Dendritic cell treated with granulocyte-macrophage colony-stimulating factor and Interleukin-4, amounts not matched to agents 40 ng/mL and 50 ng/mL, for 4 days (primary cell): ENCODE data around the gene WFDC1.
A peak's percentile ranks its signal among the peaks of the same experiment; 100 is the strongest.

Experiments used
- H3K27ac Mint-ChIP-seq: one replicate; pipeline ENCODE4 v1.8.0; 2022; ENCODE audit warnings: mild to moderate bottlenecking, mixed read lengths
- H3K27me3 Mint-ChIP-seq: one replicate; pipeline ENCODE4 v1.8.0; 2022; ENCODE audit warnings: mild to moderate bottlenecking, mixed read lengths
- H3K36me3 Mint-ChIP-seq: one replicate; pipeline ENCODE4 v1.8.0; 2022; ENCODE audit warnings: low read depth, mixed read lengths
- H3K4me1 Mint-ChIP-seq: one replicate; pipeline ENCODE4 v1.8.0; 2022; ENCODE audit warnings: low read depth, mixed read lengths
- H3K4me3 Mint-ChIP-seq: one replicate; pipeline ENCODE4 v1.8.0; 2022; ENCODE audit warnings: mild to moderate bottlenecking, moderate library complexity, mixed read lengths
- H3K9me3 Mint-ChIP-seq: one replicate; pipeline ENCODE4 v1.8.0; 2022; ENCODE audit warnings: mixed read lengths
- intact Hi-C: fragments of 100-400 bp; cut with micrococcal nuclease; formaldehyde crosslinking; loops from one replicate; pipeline ENCODE4 v1.15.0; 2022

The WFDC1 gene, protein sequence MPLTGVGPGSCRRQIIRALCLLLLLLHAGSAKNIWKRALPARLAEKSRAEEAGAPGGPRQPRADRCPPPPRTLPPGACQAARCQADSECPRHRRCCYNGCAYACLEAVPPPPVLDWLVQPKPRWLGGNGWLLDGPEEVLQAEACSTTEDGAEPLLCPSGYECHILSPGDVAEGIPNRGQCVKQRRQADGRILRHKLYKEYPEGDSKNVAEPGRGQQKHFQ

DNA sequence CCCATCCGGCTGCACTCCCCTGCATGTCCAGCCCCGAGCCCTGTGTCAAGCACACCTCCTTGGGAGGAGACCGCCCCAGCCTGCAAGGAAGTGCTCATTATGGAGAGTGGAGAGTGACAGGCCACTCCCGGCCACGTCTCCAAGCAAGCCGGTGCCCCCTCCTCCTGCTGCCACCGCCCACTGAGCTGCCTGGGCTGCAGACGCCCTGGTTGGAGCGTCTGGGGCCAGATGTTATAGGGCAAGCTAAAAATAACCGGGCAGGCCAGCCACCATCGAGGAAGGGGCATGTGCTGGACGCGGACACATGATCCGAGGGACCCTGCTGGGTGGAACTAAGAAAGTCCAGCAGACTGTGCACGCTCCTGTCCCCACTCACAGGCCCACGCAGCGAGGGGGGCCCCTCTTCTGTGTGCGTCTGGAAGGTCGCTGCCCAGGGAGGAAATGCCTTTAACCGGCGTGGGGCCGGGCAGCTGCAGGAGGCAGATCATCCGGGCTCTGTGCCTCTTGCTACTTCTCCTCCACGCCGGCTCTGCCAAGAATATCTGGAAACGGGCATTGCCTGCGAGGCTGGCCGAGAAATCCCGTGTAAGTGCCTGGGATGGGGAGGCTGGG, at the start of gene WFDC1:
Gene WFDC1, plus strand, starts transcription at position 348 of the 612 bp plus-strand sequence. Its CDS starts 94 bp downstream, at position 442.
- peaks cover 32% of the 10 kb centered on the region for H3K4me1 Mint-ChIP-seq
- intact Hi-C loops: no loop called here
- no peaks in the 10 kb centered on the region for H3K9me3 Mint-ChIP-seq
- peak within 1 kb of the TSS; percentile 58 for H3K4me3 Mint-ChIP-seq
- H3K27me3 Mint-ChIP-seq: peaks cover 30% of the 10 kb centered on the region
- H3K27ac Mint-ChIP-seq: no peak within 1 kb of the TSS
- no peaks in the 10 kb centered on the region for H3K36me3 Mint-ChIP-seq

- no peaks in the 10 kb centered on the region for H3K36me3 Mint-ChIP-seq
- no peak overlapping the region for H3K4me3 Mint-ChIP-seq
- intact Hi-C loops: no loop called here
- H3K4me1 Mint-ChIP-seq: no peaks in the 10 kb centered on the region
- H3K27ac Mint-ChIP-seq: no peak overlapping the region
- no peaks in the 10 kb centered on the region for H3K9me3 Mint-ChIP-seq
- peaks cover 19% of the 10 kb centered on the region for H3K27me3 Mint-ChIP-seq
Observed at GRCh38 chr16:84245956-84246678, 48.6 kb upstream of the WFDC1 start.

DNA sequence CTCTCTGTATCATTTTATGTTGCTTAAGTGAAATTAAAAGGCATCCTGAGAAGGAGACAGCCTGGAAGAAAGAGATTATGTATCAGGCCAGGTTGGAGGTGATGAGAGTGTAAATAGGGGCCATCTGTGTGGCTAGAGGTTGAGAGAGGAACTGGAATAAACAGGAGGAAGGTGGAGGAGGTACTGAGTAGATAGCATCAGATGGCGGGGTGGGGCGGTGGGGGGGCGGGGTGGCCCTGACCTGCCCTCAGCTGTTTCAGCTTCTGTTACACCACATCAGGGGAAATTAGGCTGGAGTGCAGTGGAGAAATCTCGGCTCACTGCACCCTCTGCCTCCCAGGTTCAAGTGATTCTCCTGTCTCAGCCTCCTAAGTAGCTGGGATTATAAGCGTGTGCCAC, 48.0 kb upstream of the WFDC1 start:
- intact Hi-C loops: no loop called here
- Mint-ChIP-seq H3K4me1 (no peaks in the 10 kb centered on the region), H3K27me3 (peaks cover 18% of the 10 kb centered on the region)

GRCh38 chr16:84247331-84247730, 47.3 kb upstream of the WFDC1 start:
- Mint-ChIP-seq H3K4me3 (no peak overlapping the region), H3K9me3 (no peaks in the 10 kb centered on the region), H3K4me1 (no peaks in the 10 kb centered on the region), H3K27ac (no peak overlapping the region), H3K36me3 (no peaks in the 10 kb centered on the region), H3K27me3 (peaks cover 23% of the 10 kb centered on the region)
- intact Hi-C loops: no loop called here

More for the DNA sequence above, 48.0 kb upstream of the WFDC1 start:
- H3K36me3 Mint-ChIP-seq: no peaks in the 10 kb centered on the region
- no peak overlapping the region for H3K4me3 Mint-ChIP-seq
- no peaks in the 10 kb centered on the region for H3K9me3 Mint-ChIP-seq
- no peak overlapping the region for H3K27ac Mint-ChIP-seq

GRCh38 chr16:84247844-84248243, 46.8 kb upstream of the WFDC1 start:
- H3K27ac Mint-ChIP-seq: no peak overlapping the region
- no peaks in the 10 kb centered on the region for H3K9me3 Mint-ChIP-seq
- H3K36me3 Mint-ChIP-seq: no peaks in the 10 kb centered on the region
- H3K27me3 Mint-ChIP-seq: peaks cover 24% of the 10 kb centered on the region
- H3K4me1 Mint-ChIP-seq: no peaks in the 10 kb centered on the region
- intact Hi-C loops: no loop called here
- H3K4me3 Mint-ChIP-seq: no peak overlapping the region

DNA sequence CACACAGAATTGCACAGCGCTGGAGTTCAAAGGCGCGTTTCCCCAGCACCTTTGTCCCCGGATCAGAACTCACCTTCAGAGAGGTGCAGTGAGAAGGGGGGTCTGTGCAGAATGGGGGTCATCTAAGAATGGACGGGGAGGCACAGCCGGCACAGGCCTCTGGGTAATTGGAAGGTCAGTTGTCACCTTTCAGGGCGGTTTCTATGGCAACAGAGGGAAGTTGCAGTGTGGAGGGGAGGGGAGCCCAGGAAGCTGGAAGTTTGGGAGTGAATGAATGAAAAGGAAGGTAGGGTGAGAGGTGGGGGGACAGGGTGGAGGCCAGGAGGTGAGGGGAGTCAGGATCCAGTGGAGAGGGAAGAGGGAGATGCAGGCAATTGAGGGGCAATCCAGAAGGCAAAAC, 42.5 kb upstream of the WFDC1 start:
- no peak overlapping the region for H3K4me3 Mint-ChIP-seq
- no peak overlapping the region for H3K27ac Mint-ChIP-seq
- no peaks in the 10 kb centered on the region for H3K9me3 Mint-ChIP-seq
- intact Hi-C loops: no loop called here
- H3K27me3 Mint-ChIP-seq: peaks cover 32% of the 10 kb centered on the region
- no peaks in the 10 kb centered on the region for H3K36me3 Mint-ChIP-seq
- H3K4me1 Mint-ChIP-seq: no peaks in the 10 kb centered on the region

- intact Hi-C loops: no loop called here
- H3K4me1 Mint-ChIP-seq: no peaks in the 10 kb centered on the region
- no peak overlapping the region for H3K4me3 Mint-ChIP-seq
- peaks cover 36% of the 10 kb centered on the region for H3K27me3 Mint-ChIP-seq
- H3K36me3 Mint-ChIP-seq: no peaks in the 10 kb centered on the region
- H3K27ac Mint-ChIP-seq: no peak overlapping the region
- no peaks in the 10 kb centered on the region for H3K9me3 Mint-ChIP-seq
Observed at GRCh38 chr16:84253173-84253572, 41.5 kb upstream of the WFDC1 start.

DNA sequence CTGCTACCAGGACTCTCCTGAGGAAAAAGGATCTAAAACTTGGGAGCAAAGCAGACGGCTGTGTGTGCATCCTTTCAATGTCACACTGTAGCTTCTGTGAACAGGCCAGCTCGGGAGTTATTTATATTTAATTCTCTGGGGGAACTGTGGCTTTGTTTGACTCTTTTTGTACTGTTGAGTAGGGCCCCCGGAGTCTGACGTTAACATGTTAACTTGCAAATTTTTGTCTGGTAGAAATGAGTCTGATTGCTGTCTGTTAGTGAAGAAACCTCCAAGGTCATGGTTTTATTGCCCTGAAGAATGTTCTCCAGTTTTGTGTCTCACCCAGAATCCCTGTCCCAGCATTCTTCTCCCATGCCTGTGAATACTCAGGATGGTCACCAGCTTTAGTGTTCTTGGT, 40.6 kb upstream of the WFDC1 start:
- Mint-ChIP-seq H3K4me3 (no peak overlapping the region), H3K27me3 (peaks cover 40% of the 10 kb centered on the region), H3K27ac (no peak overlapping the region), H3K4me1 (no peaks in the 10 kb centered on the region), H3K36me3 (no peaks in the 10 kb centered on the region), H3K9me3 (no peaks in the 10 kb centered on the region)
- intact Hi-C loops: no loop called here

- Mint-ChIP-seq H3K9me3 (no peaks in the 10 kb centered on the region), H3K27ac (no peak overlapping the region), H3K27me3 (peaks cover 35% of the 10 kb centered on the region), H3K4me3 (no peak overlapping the region), H3K36me3 (no peaks in the 10 kb centered on the region), H3K4me1 (no peaks in the 10 kb centered on the region)
- intact Hi-C loops: no loop called here
Observed at GRCh38 chr16:84255050-84255810, 39.4 kb upstream of the WFDC1 start.

DNA sequence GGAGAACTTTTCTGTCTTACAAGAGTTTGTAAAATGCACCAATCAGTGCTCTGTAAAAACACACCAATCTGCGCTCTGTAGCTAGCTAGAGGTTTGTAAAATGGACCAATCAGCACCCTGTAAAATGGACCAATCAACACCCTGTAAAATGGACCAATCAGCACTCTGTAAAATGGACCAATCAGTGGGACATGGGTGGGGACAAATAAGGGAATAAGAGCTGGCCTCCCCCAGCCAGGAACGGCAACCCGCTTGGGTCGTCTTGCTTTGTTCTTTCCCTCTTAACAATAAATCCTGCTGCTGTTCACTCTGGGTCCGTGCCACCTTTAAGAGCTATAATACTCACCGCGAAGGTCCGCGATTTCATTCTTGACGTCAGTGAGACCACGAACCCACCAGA, 36.4 kb upstream of the WFDC1 start:
- H3K27ac Mint-ChIP-seq: no peak overlapping the region

DNA sequence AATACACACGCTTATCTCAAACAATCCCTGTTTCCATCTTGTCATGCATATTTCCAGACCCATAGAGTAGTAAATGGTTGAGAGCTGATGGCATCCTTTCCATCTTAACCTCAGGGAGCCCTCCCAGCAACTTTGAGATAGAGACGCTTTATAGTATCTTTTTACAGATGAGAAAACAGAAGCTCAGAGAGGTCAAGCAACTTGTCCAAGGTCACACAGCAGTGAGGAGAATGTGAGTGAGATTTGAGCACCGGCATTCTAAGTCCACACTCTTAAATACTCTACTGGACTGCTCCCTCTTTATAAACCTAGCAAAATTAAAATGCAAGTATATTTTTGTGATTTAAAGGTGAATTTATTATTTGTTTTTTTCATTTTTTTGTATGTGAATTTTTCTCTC, 35.0 kb upstream of the WFDC1 start:
- no peaks in the 10 kb centered on the region for H3K9me3 Mint-ChIP-seq
- H3K27ac Mint-ChIP-seq: no peak overlapping the region
- no peak overlapping the region for H3K4me3 Mint-ChIP-seq
- intact Hi-C loops: no loop called here
- no peaks in the 10 kb centered on the region for H3K4me1 Mint-ChIP-seq
- H3K27me3 Mint-ChIP-seq: peaks cover 18% of the 10 kb centered on the region
- no peaks in the 10 kb centered on the region for H3K36me3 Mint-ChIP-seq

More for the DNA sequence above, 36.4 kb upstream of the WFDC1 start:
- Mint-ChIP-seq H3K27me3 (peaks cover 18% of the 10 kb centered on the region), H3K9me3 (no peaks in the 10 kb centered on the region), H3K4me1 (no peaks in the 10 kb centered on the region), H3K36me3 (no peaks in the 10 kb centered on the region), H3K4me3 (no peak overlapping the region)
- intact Hi-C loops: no loop called here

DNA sequence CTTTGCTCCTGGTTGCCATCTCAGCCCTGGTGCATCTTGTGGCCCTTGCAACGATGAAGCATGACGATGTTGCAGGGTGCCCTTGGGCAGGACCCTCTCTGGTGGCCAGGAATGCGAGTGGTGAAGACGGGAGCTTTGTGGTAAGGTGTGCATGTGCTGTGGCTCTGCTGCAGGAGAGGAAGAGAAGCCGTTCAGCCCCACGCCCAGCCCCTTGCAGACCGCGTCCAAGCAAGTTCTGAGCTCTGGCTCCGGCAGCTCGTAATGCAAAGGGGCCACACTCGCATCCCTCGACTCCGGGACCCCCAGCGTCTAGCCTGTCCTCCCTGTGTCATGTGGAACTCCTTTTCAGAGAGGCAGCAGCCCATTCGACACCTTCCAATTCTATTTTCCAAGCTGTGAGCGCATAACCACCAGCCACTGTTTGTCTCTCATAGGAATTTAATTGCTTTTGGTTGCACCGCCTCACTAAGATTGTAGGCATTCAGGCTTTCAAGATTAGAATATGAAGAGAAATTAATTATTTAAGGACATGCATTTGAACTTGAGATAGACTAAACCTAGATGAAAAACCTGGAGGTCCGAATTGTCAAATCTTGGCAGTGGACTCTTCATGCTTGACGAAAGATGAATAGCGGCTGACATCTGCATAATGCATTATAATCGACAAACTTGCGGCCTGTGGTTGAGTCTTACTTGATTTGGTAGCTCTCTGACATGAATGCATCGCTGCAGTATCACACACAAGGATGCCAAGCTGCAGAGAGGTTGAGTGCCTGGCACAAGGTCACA, 33.7 kb upstream of the WFDC1 start:
- intact Hi-C loops: no loop called here
- Mint-ChIP-seq H3K9me3 (no peaks in the 10 kb centered on the region), H3K27ac (no peak overlapping the region), H3K27me3 (peaks cover 16% of the 10 kb centered on the region), H3K36me3 (no peaks in the 10 kb centered on the region), H3K4me1 (no peaks in the 10 kb centered on the region), H3K4me3 (no peak overlapping the region)

- Mint-ChIP-seq H3K27me3 (peaks cover 13% of the 10 kb centered on the region), H3K36me3 (no peaks in the 10 kb centered on the region), H3K27ac (no peak overlapping the region), H3K4me1 (no peaks in the 10 kb centered on the region), H3K9me3 (no peaks in the 10 kb centered on the region), H3K4me3 (no peak overlapping the region)
- intact Hi-C loops: no loop called here
Observed at GRCh38 chr16:84262031-84262430, 32.6 kb upstream of the WFDC1 start.
